KMS-11 (cell line): Measurements from ENCODE around the gene CBFA2T2.

Source experiments
- H2AFZ ChIP-seq: fragments of 200-600 bp; sonication (generic); 2 replicates; pipeline ENCODE4 v1.6.1; 2016; ENCODE audit warnings: antibody characterized with exemption, mixed run types, low read depth
- H3K27ac ChIP-seq: fragments of 200-600 bp; sonication (generic); 2 replicates; pipeline ENCODE4 v1.6.1; 2016; ENCODE audit warnings: mild to moderate bottlenecking, mixed run types
- H3K27me3 ChIP-seq: fragments of 200-600 bp; sonication (generic); 2 replicates; pipeline ENCODE4 v1.6.1; 2017; ENCODE audit warnings: mild to moderate bottlenecking, low read depth, mixed run types, moderate library complexity; ENCODE audit not compliant: insufficient read depth
- H3K36me3 ChIP-seq: fragments of 200-600 bp; sonication (generic); 2 replicates; pipeline ENCODE4 v1.6.1; 2017; ENCODE audit warnings: mild to moderate bottlenecking, mixed run types; ENCODE audit not compliant: insufficient read depth
- H3K4me1 ChIP-seq: fragments of 200-600 bp; sonication (generic); 2 replicates; pipeline ENCODE4 v1.6.1; 2016; ENCODE audit warnings: mild to moderate bottlenecking, low read depth, mixed run types; ENCODE audit not compliant: poor library complexity, severe bottlenecking
- H3K4me2 ChIP-seq: fragments of 200-600 bp; sonication (generic); 2 replicates; pipeline ENCODE4 v1.7.0; 2016; ENCODE audit warnings: mild to moderate bottlenecking, mixed run types
- H3K4me3 ChIP-seq: fragments of 200-600 bp; sonication (generic); IDR thresholded peaks from 2 replicates; pipeline ENCODE4 v1.6.1; 2017; ENCODE audit warnings: low read depth, low read length, mixed read lengths; ENCODE audit not compliant: insufficient read depth
- H3K79me2 ChIP-seq: fragments of 200-600 bp; sonication (generic); 2 replicates; pipeline ENCODE4 v1.6.1; 2016; ENCODE audit warnings: low read depth, mixed run types; ENCODE audit not compliant: insufficient read depth
- H3K9ac ChIP-seq: fragments of 200-600 bp; sonication (generic); 2 replicates; pipeline ENCODE4 v1.6.1; 2016; ENCODE audit warnings: mild to moderate bottlenecking, mixed run types
- H4K20me1 ChIP-seq: fragments of 200-600 bp; sonication (generic); 2 replicates; pipeline ENCODE4 v1.6.1; 2016; ENCODE audit warnings: mild to moderate bottlenecking, mixed run types; ENCODE audit not compliant: insufficient read depth
- TF ChIP-seq, protein P1 (sequence below): fragments of 200-600 bp; sonication (generic); conservative IDR thresholded peaks from 2 replicates; pipeline ENCODE4 v1.6.1; 2017; ENCODE audit warnings: low read depth, mild to moderate bottlenecking, antibody characterized with exemption, low read length, moderate library complexity, mixed read lengths

The CBFA2T2 gene

DNA sequence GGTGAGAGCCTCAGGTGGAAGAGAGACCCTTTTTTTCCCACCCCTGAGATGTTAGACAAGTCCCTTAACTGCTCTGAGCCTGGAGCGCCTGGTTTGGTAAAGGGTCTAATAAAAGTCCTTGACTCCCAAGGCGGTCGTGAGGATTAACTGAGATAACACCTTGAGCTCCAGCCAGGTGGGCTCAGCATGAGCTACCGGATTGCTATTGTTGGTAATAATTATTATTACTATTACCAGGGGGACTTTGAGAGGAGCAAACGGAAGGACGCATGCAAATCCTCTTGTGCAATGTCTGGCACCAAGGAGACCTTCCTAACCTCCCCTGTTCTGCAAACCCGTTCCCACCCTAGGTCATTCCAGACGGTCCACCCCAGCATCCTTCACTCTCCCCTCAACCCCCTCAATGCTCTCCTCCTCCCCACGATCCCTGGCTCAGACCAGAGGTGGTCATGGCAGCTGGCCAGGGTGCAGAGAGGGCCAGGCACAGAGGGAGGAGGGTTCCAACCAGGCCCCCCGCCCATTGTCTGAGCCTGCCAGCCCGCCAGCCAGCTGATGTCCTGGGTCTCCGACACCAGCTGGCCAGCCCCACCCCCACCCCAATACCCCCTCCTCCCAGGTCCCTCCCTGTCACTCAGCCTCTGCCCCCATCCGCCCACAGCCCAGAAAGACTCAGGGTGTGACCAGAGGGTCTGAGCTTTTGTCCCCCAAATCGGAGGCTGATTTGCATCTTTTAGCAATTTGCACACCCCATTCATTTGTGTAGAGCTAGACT lies 14.3 kb upstream of the CBFA2T2 start:
- no peaks in the 10 kb centered on the region for H3K27me3 ChIP-seq
- H2AFZ ChIP-seq, result no peak overlapping the region
- no peaks in the 10 kb centered on the region for H3K36me3 ChIP-seq
- TF ChIP-seq, protein P1, sequence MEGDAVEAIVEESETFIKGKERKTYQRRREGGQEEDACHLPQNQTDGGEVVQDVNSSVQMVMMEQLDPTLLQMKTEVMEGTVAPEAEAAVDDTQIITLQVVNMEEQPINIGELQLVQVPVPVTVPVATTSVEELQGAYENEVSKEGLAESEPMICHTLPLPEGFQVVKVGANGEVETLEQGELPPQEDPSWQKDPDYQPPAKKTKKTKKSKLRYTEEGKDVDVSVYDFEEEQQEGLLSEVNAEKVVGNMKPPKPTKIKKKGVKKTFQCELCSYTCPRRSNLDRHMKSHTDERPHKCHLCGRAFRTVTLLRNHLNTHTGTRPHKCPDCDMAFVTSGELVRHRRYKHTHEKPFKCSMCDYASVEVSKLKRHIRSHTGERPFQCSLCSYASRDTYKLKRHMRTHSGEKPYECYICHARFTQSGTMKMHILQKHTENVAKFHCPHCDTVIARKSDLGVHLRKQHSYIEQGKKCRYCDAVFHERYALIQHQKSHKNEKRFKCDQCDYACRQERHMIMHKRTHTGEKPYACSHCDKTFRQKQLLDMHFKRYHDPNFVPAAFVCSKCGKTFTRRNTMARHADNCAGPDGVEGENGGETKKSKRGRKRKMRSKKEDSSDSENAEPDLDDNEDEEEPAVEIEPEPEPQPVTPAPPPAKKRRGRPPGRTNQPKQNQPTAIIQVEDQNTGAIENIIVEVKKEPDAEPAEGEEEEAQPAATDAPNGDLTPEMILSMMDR, result no peak
- H3K9ac ChIP-seq, result no peak overlapping the region
- H3K79me2 ChIP-seq, result no peaks in the 10 kb centered on the region
- no peak overlapping the region for H3K4me2 ChIP-seq
- no peak overlapping the region for H3K27ac ChIP-seq
- no peak overlapping the region for H3K4me3 ChIP-seq
- H4K20me1 ChIP-seq, result no peaks in the 10 kb centered on the region
- H3K4me1 ChIP-seq, result peaks cover 14% of the 10 kb centered on the region

DNA sequence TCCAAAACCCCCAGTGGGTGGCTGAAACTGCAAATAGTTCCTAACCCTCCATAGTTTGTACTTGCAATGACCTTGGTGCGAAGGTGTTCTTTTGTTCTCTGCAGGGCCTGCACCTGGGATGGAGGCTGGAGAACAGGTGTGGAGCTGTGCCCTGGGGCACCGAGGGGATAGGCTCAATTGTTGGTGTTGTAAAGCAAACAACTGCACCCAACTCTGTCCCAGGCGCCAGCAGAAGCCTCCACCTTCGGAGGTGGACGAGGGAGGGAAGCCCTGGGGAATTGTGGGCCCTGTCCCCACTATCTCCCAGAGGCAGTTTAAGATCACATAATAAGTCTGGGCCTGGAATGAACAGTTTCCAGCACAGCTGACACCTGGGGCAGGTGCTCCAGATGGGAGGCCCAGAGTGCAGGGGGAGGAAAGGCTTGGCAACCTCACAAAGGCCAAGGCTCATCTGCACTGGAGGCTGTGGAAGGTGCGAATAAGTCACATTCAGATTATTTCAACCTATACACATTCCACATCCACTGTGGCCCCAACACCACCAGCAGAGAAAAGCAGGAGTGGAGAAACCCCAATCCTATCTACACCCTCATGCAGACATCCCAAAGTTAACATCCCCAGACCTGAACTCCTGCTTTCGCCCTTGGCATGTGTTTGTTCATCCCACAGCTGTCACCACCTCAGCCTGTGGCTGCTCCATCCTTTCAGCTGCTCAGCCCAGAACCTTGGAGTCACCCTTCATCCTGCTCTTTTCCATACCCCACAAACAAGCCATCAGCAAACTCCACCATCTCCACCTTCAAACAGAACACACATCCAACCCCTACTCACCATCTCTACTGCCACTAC lies 12.3 kb upstream of the CBFA2T2 start:
- Histone ChIP-seq H3K4me3 (no peak overlapping the region), H3K4me2 (no peak overlapping the region; the same call in 1 of the 2 replicates), H3K27ac (no peak overlapping the region), H2AFZ (no peak overlapping the region), H4K20me1 (no peaks in the 10 kb centered on the region), H3K4me1 (peaks cover 14% of the 10 kb centered on the region), H3K27me3 (no peaks in the 10 kb centered on the region), H3K9ac (no peak overlapping the region), H3K79me2 (no peaks in the 10 kb centered on the region), H3K36me3 (no peaks in the 10 kb centered on the region)
- TF ChIP-seq, protein P1, result no peak

DNA sequence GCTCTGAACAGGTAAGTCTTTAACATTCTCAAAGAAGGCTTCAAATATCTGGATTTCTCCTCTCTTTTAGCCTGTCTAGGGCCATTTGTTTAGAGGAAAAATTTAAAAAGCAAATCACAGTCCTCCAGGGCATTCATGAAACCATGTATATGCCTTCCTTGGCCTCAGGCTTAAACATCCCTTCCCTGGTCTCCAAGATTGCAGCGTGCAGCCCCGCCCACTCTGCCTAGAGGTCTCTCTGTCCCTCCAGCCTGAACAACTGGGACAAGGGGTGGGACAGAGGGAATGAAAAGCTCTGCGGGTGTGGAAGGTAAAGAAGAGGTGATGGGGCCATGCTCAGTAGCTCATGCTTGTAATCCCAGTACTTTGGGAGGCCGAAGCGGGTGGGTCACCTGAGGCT lies 9.8 kb upstream of the CBFA2T2 start:
- Histone ChIP-seq H4K20me1 (no peaks in the 10 kb centered on the region), H3K9ac (no peak overlapping the region), H3K36me3 (no peaks in the 10 kb centered on the region), H3K4me3 (no peak overlapping the region), H3K27ac (no peak overlapping the region), H3K4me1 (peaks cover 14% of the 10 kb centered on the region), H3K4me2 (no peak overlapping the region), H2AFZ (no peak overlapping the region), H3K79me2 (no peaks in the 10 kb centered on the region), H3K27me3 (no peaks in the 10 kb centered on the region)
- TF ChIP-seq, protein P1, result no peak

DNA sequence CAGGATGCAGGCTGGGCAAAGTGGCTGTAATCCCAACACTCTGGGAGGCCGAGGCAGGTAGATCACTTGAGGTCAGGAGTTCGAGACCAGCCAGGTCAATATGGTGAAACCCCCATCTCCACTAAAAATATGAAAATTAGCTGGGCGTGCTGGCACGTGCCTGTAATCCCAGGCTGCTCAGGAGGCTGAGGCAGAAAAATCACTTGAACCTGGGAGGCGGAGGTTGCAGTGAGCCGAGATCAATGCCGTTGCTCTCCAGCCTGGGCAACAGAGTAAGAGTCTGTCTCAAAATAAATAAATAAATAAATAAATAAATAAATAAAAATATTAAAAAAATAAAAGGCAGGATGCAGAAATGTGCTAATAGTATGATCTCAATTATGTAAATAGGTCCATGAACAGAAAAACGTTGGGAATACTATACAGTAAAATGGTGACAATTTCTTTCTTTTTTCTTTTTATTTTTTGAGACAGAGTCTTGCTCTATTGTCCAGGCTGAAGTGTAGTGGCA lies 8.4 kb upstream of the CBFA2T2 start:
- no peak overlapping the region for H3K4me3 ChIP-seq
- H3K4me1 ChIP-seq, result peaks cover 14% of the 10 kb centered on the region
- no peaks in the 10 kb centered on the region for H3K79me2 ChIP-seq

More for the DNA sequence above, 8.4 kb upstream of the CBFA2T2 start:
- H3K9ac ChIP-seq, result no peak overlapping the region
- no peaks in the 10 kb centered on the region for H4K20me1 ChIP-seq
- H3K27ac ChIP-seq, result no peak overlapping the region
- TF ChIP-seq, protein P1, result no peak
- H2AFZ ChIP-seq, result no peak overlapping the region
- H3K36me3 ChIP-seq, result no peaks in the 10 kb centered on the region
- no peaks in the 10 kb centered on the region for H3K27me3 ChIP-seq
- no peak overlapping the region for H3K4me2 ChIP-seq
